ACHN (cell line): Measurements from ENCODE around the gene TMPRSS11D.

ENCODE experiments used
- DNase-seq: peaks from one replicate; pipeline ENCODE4 v3.0.0-alpha.2; 2015
- in situ Hi-C: cut with HindIII; loops from 2 replicates; pipeline ENCODE4 v1.10.0; 2017; ENCODE audit warnings: low sequenced_read_pairs, low pct_ligation_motif_present, low pct_unique_long_range_greater_than_20kb

TMPRSS11D gene

DNA sequence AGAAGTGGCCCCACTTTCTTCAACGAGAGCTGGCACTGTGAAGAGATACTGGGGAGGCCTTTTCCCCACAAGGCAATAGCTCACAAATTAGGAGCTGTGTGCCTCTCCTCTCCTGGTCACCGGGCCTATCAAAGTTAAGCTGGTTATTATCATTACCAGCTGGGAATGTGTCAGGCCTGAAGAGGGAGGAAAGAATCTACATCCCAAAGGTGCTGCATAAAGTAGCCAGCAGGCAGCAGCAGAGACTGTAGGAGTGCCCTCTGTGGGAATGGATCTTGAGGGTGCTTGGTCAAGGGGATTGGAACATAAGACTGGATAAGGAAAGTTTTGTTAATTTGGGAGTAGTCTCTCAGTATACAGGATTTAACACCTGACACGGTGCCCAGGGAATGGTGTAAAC is 9.1 kb upstream of the TMPRSS11D start:
- no peak for DNase-seq
- in situ Hi-C loops = no loop called here

DNA sequence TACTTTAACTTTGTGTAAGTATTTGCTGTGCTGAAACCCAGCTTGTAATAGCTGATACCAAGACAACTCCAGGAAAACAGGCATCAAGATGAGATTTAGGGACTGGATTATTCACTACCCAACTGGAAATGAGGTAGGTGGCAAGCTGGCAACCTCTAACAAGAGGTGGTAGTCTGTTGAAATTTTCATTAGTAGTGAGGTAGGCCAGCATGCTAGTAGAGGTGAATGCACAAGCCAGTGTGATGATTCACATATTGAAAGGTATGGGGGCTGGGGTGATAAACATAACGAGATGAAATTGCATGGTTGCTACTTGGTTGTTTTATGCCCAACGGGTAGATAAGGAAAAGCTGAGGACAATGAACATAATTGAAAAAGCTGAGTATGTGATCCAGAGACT is 8.5 kb upstream of the TMPRSS11D start:
- in situ Hi-C loops = no loop called here
- DNase-seq = no peak

DNA sequence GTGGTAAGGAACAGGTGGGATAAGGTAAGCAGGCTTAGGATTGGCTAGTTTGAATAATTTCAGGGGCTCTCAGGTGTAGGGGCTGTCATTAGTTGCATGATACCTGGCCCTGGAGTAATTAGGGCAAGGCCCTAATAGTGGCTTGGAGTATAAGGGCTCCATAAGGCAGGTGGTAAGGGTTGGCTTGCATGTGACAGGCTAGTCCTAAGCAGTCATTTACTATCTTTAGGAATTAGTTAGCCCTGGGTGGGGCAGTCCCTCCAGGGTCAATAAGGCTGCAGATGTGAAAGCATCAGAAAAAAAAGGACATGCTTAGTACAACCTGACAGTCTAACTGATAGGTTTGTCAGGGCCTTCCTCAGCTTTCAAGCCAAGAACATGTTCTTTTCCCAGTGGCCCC is 7.8 kb upstream of the TMPRSS11D start:
- in situ Hi-C loops = no loop called here
- DNase-seq = no peak

DNA sequence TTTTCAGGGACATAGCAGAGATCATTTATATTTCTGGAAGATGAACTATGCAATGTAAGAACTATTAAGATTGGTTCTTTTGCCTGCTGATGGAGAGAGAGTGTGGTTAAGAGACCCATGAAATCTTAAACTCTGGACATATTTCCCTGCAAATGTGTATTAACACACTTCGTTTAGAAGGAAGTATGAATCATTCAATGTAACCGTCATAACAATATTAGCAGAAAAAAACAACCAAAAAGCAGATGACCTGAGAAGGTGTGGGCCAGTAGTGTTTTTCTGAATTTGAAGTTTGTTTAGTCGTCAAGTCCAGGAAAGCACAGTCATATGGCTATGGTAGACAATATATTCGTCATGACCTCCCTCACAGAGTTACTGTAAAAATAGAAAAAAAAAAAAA is 2.5 kb upstream of the TMPRSS11D start:
- DNase-seq = no peak
- in situ Hi-C loops = no loop called here

DNA sequence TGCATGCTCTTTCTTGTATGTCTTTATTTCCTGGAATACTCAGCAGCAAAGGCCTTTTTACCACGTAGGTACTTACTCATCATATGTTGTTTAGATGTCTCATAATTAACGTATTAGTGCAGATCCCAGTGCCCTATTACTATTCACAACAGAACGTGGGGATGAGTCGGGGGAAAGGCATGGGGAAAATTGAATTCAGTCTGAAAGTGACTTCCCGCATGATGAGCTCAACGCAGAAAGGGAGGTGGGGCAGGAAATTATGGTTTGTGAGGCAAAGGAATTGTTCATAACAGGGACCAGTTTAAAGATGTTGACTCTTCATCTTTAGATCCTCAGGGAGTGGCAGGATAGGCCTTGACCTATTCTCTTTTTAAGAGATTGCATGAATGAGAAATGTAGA is 2.0 kb upstream of the TMPRSS11D start:
- in situ Hi-C loops = no loop called here
- no peak for DNase-seq

DNA sequence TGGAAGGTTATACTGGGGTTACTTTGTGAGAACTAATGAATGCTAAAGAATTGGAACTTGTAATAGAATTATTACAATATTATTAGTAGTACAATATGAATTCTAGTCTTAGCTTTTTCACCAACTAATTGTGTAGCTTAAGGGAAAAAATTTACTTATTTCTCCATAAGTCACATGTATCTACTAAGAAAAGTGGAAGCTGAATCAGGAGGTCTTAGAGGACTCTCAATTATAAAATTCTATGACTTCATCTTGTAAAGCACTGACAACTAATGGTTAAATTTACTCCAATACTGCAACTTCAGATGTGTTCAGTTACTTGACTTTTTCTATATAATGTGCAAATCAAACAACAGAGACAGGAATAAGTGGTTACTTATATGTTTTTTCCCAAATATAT is 899 bp upstream of the TMPRSS11D start:
- DNase-seq = no peak
- in situ Hi-C loops = no loop called here

DNA sequence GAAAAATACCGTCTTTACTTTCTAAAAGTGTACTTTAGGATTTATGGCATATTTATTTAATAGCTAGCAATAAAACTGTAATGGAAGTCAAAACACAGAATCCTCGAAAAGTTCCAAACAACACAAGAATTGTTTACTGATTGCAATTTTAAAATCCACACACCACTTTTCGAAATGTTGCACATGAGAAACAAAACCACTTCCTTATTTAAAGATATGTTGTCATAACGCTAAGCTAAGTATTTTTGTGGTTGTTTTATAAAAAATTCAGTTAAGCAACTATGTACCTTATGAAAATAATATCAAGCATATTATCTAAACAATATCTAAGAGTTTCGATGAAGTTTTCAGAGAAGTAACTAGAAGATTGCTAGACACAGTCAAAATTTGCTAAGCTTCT is 344 bp downstream of the TMPRSS11D start:
- in situ Hi-C loops = no loop called here
- DNase-seq = no peak

DNA sequence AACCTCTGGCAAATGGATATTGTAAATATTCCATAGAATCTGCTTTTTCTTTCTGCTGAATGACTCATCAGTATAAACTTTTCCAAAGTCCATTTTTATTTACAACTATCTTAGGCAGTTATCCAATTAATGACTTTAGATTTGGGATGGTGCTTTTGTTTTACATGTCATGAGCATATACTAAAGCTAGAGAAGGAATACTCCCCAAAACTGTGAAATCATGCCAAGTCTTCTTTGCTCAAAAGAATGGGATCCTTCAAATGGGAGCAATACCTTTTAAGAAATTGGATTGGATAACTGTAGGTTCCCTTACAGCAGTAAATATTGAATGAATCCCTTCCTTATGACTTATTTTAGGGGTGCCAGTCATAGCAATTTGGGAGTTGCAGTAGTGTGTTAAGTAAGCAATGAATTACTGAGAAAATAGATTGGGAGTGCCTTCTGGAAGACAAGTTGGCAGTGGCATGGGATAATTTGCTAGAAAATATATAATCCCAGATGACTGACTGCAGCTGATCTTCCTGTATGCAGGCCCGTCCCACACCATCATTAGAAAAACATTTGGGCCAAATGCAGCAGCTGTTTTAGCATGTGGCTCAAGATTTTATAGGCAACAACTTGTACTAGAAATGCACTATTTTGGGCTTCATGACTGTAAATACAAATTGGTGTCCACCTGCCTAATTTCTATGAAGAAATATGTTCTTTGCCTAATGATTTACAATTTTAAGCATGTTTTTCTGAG is 2.8 kb downstream of the TMPRSS11D start:
- in situ Hi-C loops = no loop called here
- DNase-seq = no peak

DNA sequence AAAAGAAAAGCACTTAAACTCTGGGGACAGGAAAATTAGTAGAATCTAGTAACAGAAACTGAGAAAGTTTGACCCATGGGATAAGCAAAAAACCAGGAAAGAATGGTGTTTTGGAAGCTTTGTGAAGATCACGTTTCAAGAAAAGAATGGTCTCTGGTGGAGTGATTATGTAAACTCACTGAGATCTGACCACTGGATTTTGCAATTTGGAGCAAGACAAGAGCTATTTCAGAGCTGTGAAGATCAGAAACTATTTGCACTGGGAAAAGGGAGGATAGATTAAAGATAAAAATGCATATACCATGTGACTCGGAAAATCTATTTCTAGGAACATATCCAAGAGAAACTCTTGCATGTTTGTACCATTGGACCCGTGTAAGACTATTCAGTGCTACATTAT is 4.3 kb downstream of the TMPRSS11D start:
- no peak for DNase-seq
- in situ Hi-C loops = no loop called here

DNA sequence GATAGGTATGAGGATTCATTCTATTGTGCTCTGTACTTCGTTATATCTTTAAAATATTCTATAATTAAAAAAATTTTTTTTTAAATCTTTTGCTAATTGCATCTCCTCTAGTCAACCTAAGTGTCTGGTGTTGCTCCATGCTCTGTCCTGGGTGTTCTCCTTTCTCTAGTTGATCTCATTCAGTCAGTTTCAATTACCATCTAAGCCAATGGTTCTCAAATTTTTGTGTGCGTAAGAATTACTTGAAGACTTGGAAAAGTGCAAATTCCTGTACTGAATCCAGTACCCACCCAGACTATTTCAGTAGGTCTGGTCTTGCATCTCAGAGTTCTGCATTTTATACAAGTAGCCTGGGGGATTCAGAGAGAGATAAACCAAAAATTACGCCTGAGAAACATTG is 6.7 kb downstream of the TMPRSS11D start:
- in situ Hi-C loops = no loop called here
- DNase-seq = no peak

DNA sequence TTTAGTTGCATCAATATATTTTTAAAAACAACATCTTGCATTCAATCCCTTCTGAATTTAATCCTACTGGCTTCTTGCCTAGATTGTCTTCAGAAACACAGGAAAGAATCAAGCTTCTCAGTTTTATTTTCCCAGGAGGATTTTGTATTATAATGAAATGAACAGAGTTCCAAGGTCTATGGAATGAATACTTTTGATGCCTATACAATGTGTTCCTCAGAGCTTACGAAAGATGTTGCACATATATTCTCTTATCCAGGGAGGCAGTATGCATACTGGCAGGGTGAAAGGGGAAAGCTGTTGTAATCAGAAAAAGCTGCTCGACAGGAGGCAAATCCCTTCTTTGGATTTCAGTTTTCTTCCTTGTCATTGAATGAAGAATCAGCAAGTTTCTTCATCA is 8.8 kb downstream of the TMPRSS11D start:
- in situ Hi-C loops = no loop called here

DNA sequence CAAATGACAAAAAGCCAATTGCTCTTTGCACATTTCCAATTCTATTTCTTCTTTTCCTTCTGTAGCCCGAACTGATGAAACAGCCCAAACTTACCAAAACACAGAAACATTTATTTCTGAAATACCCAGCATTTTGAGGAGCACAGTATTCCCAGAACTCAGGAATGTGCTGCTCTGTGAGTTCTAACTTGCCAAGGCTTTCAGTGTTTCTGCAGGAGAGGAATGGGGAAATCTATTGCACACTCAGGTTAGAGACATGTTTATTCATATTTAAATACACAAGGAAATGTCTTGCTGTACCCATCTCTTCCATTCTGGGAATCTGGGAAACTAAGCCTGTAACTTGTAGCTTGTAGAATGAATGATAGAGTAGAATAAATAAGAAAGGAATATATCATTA is 10.7 kb downstream of the TMPRSS11D start:
- no peak for DNase-seq
- in situ Hi-C loops = no loop called here

More for the DNA sequence above, 8.8 kb downstream of the TMPRSS11D start:
- DNase-seq = no peak

DNA sequence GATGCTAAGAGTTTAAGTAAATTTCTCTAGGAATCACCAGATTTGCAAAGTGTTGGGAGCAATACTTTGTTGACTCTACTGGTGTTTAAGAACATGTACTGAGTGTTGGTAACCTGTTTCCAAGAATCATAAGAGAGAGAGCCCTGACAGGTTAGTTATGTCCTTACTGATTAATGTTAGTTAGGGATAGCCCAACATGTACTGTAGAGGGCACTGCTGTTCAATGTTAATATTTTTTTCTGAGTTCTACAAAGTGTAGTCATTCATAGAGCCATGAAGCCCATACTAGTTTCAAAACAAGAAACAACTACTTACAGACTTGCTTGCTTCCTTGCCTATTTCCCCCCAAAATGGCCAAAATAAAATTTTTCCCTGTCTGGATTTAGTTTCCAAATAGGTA is 11.9 kb downstream of the TMPRSS11D start:
- DNase-seq = peak; percentile 38
- in situ Hi-C loops = no loop called here

DNA sequence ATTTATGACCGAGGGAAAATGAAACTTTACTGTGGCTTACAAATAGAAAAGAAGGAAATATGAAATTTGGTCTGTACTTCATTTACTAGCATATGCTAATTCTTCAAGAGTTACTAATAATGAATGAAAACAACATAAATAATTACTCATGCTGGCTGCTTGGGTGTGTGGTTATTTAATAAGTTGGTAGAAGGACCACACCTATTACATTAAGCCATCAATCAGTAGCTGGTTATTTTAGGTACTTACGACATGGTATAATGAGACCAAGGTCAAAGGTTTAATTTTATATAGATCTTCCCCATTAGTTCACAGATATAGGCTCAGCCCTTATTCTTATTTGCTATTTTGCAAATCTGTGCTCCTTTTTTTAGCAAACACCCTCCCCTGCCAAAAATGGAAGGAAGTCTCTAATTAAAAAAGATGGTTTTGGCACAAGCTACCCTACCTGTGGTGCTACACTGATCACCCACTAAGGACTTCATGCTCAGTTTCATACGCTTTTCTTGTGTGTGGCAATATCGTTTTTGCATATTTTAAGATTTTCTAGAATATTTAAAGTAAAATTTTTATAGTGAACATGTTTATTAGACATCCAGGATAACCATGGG is 14.1 kb downstream of the TMPRSS11D start:
- in situ Hi-C loops = no loop called here
- DNase-seq = no peak

DNA sequence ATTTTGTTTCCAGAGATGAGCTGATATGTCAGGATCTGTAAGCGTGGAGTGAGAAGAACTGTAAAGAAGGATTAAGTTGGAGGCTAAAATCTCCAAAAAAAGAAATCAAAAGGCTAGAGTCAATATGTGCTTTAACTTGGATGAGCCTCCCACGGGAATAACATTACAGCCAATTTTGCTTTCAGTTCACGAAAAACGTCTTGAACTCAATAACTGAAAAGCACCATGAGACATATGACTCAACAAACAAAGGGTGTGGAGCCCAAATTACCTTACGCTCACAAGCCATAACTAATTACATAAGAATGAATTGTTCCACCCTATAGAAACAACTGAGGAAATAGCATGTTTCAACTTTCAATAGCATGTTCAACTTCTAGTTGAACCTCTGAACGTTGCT is 22.3 kb downstream of the TMPRSS11D start:
- no peak for DNase-seq
- in situ Hi-C loops = no loop called here

DNA sequence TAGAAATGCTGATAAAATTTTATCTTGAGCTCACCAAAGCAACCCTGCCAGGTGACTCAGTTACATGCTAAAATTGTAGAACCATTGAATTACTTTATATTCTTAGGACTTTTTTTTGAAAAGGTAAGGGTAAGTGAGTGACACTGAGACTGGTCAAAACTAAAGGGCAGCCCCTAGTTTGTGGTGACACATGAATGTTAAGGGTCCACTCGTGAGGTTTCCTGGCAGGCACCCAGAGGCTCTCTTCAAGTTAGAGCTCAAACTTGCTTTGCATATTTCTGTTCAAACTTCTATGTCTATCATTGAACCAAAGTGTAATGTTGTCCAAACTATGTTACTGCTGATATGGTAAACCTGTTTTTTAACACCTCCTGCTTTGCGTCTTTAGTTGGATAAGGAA is 30.5 kb downstream of the TMPRSS11D start:
- in situ Hi-C loops = no loop called here
- no peak for DNase-seq

DNA sequence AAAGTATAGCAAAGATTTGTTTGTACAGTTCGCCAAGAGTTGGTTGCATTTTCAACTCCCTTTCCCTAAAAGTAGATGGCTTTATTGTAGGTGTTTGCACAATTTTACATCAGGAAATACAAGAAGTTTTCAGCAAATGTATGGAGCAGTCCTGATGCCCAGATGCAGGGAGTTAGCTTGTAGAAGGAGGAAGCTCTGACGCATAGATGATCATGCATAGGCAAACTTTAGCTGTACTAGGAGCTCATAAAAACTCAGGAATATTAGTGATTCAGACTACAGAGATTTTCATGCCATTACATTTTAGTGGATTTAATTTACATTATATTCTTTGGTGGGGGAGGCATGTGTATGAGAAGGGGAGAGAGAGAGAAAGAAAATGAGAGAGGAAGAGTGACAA is 62.9 kb downstream of the TMPRSS11D start:
- DNase-seq = no peak
- in situ Hi-C loops = no loop called here

DNA sequence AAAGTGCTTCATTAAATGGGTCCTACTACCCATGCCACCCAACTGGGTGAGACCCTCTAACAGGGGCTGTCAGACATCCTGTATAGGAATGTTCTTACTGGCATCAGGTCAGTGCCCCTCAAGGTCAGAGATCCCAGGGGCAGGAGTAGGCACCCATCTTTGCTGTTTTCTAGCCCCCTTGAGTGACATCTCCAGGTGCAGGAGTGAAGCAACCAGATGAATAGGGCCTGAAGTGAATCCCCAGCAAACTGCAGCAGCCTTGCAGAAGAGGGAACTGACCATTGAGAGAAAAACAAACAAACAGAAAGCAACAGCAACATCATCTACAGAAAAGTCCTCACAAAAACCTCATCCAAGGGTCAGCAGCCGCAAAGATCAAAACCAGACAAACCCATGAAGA is 73.8 kb downstream of the TMPRSS11D start:
- DNase-seq = no peak
- in situ Hi-C loops = no loop called here

DNA sequence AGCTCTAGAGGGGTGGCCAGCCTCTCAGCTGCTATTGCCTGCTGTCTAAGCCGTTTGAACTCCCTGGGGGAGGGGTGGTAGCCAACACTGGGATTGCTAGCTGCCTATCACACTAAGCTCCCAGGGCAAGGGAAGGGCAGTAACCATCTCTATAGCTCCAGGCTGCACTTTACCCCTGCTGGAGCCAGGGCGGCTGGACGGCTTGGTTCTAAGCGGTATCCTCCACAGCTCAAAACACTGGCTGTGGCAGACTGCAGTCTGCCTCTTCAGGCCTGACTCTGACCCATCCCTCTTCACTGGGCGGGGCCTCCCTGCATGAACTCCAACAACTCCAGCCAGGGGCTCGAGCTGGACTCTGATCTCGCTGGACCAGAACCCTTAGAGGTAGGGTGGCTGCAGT is 74.3 kb downstream of the TMPRSS11D start:
- no peak for DNase-seq
- in situ Hi-C loops = no loop called here

DNA sequence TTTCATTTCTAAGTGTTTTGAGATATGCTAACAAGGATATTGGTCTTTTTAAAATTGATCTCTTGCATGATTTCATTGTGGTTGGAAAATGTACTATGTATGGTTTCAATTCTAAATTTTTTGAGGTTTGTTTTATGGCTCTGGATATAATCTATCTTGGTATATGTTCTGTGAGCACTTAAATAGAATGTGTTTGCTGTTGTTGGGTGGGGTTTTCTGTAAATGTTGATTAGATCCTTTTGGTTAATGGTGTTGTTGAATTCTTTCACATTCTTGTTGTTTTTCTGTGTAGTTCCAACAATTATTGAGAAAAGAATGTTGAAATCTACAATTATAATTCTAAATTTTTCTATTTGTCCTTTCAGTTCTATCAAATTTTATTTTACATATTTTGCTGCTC is 87.0 kb downstream of the TMPRSS11D start:
- in situ Hi-C loops = no loop called here
- DNase-seq = no peak
